HT1080 (cell line): ENCODE measurements around the gene IL25. TPM values are rescaled to one million over a fixed set of nuclear protein-coding genes. Genes with fewer than 3 reads are reported as not detected.
A peak's percentile ranks its signal among the peaks of the same experiment; 100 is the strongest.

ENCODE experiments used
- DNase-seq: peaks from one replicate; pipeline ENCODE4 v3.0.0-alpha.2; 2015; ENCODE audit warnings: low read depth
- total RNA-seq: library from RNA; depleted of rRNA; stranded (reverse); fragments of >200 nt; shearing (Covaris generic); gene quantifications from 2 replicates; pipeline ENCODE4 v1.2.3, GENCODE V29; 2014

IL25 gene
- total RNA-seq, 1 experiment from 2014 or later: not detected

GRCh38 chr14:23352506-23353432 lies 19.8 kb upstream of the IL25 start, which contains the start of gene SLC22A17:
Gene SLC22A17, minus strand, starts transcription at chr14:23352887.
- DNase-seq: peak; percentile 35

- no peak for DNase-seq
These were observed 19.2 kb upstream of the IL25 start for GRCh38 chr14:23353433-23353780.

GRCh38 chr14:23354990-23355389 lies 17.6 kb upstream of the IL25 start:
- no peak for DNase-seq

- no peak for DNase-seq
These were observed 16.7 kb upstream of the IL25 start for GRCh38 chr14:23355871-23356435.

- no peak for DNase-seq
These were observed 15.9 kb upstream of the IL25 start for GRCh38 chr14:23356662-23357061.

- DNase-seq: no peak
These were observed 15.3 kb upstream of the IL25 start for GRCh38 chr14:23357261-23357660.

GRCh38 chr14:23358042-23358441 lies 14.6 kb upstream of the IL25 start:
- no peak for DNase-seq

- no peak for DNase-seq
These were observed 13.9 kb upstream of the IL25 start for GRCh38 chr14:23358553-23359166.

- no peak for DNase-seq
These were observed 13.4 kb upstream of the IL25 start for GRCh38 chr14:23359167-23359626.

- no peak for DNase-seq
These were observed 12.7 kb upstream of the IL25 start for GRCh38 chr14:23359722-23360447.

GRCh38 chr14:23360496-23360895 lies 12.1 kb upstream of the IL25 start:
- DNase-seq: no peak

GRCh38 chr14:23361320-23361719 lies 11.3 kb upstream of the IL25 start:
- peak; percentile 17 for DNase-seq

- DNase-seq: no peak
These were observed 10.8 kb upstream of the IL25 start for GRCh38 chr14:23361763-23362162.

GRCh38 chr14:23362200-23362599 lies 10.4 kb upstream of the IL25 start:
- DNase-seq: peak; percentile 9

GRCh38 chr14:23364164-23365035 lies 8.2 kb upstream of the IL25 start:
- DNase-seq: no peak

GRCh38 chr14:23365036-23365731 lies 7.4 kb upstream of the IL25 start, which contains the start of gene EFS:
Gene EFS, minus strand, starts transcription at chr14:23365172. Its CDS starts 147 bp downstream, at chr14:23365025.
- DNase-seq: no peak

GRCh38 chr14:23365732-23366425 lies 6.7 kb upstream of the IL25 start:
- DNase-seq: no peak

- no peak for DNase-seq
These were observed 6.1 kb upstream of the IL25 start for GRCh38 chr14:23366426-23366921.

GRCh38 chr14:23370221-23370620 lies 2.4 kb upstream of the IL25 start:
- no peak for DNase-seq
